GM19328 (cell line): ENCODE measurements around the gene RPTOR.
"Not testable (repeated sequence)": the region's sequence is repeated elsewhere in the genome, so short reads cannot be mapped to it uniquely, and the experiment has no call there.

Source experiments
- ATAC-seq: cut with Tn5 transposase; IDR thresholded peaks from one replicate; pipeline ENCODE4 v1.9.1; 2021; ENCODE audit warnings: mild to moderate bottlenecking, moderate library complexity; ENCODE audit not compliant: unreplicated experiment

The RPTOR gene

DNA sequence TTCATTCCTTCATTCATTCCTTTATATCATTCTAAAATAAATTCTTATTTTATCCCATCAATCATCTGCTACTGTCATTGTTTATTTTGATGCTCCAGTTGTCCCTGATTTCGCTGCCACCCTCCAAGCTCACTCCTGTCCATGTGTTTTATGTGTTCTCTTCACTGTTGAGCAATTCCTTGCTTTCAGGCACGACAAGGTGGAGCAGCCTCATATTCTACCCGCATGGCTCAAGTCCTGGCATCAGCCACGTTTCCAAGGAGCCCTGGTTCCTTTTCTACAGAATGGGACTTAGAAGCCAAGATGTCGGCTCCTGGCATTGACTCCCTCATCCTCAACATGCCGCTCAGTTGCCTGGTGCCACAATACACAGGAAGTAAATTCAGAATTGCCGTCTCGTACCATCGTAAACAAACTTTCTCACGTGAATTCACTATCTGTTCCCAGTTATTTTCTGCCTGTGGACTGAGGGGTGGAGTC lies 139.0 kb downstream of the RPTOR start:
- no peak for ATAC-seq

DNA sequence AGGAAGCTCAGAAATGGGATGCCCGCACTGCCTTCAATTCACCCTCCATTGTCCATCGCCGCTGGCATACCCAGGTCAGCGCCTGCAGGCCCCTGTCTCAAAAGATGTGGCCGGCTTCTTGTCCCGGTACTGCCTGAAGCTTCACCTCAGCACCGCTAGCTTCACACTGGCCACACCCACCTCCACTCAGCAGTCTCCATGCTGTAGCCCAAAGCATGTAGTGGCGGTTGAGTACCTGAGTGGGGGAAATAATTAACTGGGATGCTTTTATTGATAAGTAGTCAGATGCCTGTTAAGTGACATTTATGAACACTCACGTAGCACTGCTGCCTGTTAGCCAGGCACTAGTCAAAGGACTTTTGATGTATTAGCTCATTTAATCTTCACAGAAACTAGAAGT lies 143.2 kb downstream of the RPTOR start:
- ATAC-seq = no peak

DNA sequence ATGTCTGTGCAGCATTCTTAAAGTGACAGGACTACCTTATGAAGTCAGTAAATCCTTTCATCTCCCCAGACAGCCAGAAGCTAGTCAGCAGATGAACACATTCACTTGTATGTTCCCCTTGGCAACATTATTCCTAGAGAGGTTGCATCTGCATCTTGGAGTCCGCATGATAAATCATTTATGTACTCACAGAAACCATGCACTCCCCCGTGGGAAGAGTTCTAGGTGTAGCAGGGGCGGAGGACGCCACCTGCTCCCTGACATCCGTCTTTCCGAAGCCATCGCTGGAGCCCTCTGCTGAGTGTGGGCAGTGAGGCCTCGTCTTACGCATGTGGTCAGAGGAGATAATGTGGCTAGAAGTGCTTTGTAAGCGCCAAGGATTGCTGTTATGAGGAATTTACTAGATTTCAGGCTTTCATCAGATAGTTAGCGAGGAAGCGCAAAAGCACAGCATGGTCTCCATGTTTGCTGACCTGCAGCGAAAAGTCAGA lies 144.5 kb downstream of the RPTOR start:
- ATAC-seq = no peak

DNA sequence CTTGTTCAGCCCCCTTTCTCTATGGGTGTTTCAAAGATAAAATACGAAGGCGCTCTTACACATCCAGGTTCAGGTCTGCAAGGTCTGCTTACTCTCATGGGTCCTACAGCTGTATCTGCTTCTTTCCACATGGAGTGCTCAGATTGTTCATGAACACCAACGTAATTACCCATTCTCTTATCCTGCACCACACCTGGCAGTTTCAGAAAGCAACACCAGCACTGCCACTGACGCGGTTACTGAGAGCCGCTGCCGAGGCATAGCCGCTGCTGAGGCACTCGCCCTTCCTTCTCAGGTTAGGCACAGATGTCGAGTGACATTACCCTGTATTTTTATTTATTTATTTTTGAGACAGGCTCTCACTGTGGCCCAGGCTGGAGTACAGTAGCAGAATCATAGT lies 147.1 kb downstream of the RPTOR start:
- no peak for ATAC-seq

DNA sequence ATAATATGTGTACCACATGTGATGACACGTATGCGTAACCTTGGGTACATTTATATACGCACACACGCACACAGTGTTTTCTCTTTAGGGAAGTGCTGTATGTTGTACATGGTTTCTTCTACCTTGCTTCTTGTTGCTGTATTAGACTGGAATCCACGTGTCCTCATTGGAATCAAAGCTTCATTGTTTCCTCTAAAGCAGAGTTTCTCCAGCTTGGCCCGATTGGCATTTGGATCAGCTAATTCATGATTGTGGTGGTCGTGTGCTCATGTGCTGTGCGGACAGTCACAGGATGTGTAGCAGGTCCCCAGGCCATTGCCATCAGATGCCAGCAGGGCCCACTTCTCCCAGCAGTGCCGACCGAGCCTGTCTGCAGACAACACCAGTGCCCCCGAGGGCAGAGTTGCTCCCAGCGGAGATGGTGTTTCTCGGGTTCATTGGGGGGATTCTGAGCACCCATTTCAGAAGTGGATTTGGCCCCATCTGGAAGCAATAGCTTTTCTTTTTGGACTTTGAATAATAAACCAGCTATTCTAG lies 148.4 kb downstream of the RPTOR start:
- no peak for ATAC-seq

DNA sequence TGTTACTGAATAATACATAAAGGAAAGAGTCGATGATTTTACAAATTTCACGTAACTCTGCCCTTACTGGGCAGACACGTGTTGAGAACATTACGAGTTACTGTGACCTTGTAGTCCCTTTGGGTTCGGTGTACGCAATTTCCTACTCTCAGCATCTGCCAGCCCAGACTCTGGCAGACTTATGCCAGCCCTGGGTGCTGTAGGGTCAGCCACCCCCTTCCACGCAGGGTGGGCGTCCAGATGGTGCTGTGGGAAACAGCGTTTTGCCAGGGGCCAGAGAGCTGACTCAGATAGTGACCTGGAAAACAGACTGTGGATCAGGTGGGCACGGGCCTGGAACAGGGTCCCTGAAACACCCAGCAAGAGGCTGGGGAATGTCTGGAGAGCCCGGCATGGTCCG lies 148.9 kb downstream of the RPTOR start:
- no peak for ATAC-seq

DNA sequence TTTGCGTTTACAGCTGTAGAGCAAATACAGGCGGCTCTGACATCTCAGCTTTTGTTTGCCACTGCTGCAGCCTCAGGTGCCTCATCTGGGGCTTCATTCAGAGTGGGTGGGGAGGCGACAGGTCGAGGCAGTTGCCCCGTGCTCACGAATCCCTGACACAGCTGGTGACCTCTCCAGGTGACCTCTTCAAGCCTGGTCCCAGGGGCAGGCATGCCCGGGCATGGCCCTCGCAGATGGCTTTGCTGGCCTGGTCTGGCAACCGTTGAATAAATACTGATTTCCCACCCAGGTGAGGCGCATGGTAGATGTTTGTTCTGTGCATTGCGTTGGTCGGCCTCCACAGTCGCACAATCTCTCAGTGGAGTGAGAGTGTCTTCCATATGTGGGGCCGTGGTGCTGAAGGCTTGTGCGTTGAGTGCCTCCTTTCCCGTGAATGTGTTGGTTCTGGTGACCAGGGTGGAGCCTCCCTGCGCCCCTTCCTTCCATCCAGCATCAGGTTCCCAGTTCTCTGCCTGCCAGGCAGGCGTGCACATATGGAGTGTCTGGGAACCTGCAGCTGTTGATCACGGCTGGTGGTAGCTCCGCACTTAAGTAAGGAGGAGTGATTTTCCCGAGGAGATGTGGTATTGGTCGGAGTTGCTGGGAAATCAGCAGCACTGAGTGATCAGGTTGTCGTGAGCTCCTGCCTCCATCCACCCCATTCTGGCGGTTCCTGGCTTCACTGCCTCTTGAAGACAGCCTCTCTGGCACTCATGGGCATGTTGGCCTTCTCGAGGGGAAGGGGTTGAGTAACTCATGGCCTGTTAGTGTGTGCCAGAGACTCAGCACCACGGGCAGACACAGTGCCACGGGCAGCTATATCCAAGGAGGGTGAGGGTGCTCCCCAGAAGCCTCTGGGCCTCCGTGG lies 149.7 kb downstream of the RPTOR start:
- ATAC-seq = no peak

DNA sequence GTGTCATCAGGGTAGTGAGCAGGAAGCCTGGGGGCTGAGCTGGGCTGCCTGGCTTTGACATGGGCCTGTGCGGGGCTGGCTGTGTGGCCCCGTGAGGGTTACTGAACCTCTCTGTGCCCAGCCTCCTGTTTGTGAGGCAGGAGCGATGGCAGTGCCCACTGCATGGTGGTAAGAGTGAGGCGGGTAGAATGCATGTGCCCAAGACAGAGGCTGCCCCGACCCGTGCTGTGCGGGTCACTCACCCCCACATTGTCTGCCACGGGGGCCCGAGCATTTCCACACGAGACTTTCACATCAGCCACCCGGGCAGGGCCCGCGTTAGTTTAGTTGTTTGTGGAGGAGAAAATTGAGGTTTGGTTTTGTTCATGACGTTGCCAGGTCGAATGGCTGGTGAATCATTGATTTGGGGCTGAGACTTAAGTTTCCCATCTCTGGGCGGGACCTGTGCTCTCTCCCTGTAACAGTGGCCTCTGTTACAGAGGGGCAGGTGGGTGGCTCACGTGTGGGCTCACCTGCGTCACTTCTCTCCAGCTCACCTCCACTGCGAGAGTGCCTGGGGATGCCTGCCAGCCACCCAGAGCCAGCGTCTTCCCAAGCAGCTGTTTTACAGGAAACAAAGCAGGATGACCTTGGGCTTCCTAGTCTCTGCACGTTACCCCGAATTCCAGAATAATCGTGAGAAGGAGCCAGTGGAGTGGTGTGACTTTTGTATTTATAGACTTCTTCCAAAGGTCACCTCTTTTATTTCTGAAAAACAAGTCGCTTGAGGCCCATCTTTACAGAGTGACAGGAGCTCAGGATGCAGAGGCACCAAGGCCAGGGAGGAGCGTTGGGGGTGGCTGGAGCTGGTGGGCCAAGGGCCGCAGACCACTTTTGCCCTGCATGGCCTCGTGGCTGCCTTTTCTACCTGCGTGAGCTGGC lies 150.6 kb downstream of the RPTOR start:
- no peak for ATAC-seq

DNA sequence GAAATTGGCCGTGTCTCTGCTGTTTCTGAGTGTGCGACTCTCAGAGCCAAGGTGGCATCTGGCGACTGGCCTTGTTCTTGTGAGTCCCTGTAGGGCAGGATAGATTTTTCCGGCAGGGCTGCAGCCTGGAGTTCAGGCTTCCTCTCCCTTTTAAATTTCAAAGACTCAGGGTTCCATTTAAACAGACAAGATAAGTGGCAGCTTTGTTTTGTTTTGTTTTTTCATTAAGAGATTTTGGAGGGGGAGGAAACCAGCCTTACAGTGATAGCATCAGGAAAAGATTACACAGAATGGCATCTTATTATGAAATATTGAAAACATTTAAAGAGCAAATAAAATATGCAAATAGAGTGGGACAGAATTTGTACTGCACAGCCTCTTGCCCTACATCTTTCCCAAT lies 151.3 kb downstream of the RPTOR start:
- ATAC-seq = no peak

DNA sequence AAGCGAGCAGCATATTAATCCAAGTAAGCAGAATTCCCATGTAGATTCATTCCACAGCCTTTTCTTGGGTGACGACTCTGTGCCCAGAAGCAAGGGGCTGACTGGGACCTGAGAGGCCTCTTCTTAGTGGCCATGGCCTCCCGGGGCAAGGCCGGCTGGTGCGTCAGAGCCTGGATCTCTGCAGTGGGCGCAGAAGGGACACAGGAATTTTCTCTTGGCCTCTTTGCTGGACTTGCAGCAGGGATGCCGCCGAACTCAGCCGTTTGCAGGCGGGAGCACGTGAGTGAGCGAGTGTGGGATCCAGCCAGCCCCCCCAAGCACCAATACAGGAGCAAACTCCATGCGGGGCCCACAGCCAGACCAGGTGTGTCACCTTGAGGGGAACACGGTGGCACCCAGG lies 151.8 kb downstream of the RPTOR start:
- no peak for ATAC-seq

DNA sequence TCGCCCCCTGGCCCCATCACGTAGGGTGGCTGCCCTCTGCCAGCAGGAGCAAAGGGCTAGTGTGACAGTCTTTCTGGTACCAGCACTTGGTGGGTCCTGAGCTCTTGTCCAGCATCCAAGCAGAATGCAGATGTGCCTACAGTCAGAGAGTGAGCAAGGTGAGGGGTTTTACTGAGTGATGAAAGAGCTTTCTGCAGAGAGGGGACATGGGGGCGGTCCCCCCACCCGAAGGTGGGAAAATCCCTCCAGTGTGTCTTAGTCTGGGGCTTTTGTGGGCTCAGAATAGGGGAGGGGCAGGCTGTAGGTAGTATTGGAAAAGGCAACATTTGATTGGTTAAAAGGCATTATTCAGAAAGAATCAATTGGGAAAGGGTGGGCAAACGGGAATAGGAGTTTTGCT lies 152.3 kb downstream of the RPTOR start:
- ATAC-seq = no peak

DNA sequence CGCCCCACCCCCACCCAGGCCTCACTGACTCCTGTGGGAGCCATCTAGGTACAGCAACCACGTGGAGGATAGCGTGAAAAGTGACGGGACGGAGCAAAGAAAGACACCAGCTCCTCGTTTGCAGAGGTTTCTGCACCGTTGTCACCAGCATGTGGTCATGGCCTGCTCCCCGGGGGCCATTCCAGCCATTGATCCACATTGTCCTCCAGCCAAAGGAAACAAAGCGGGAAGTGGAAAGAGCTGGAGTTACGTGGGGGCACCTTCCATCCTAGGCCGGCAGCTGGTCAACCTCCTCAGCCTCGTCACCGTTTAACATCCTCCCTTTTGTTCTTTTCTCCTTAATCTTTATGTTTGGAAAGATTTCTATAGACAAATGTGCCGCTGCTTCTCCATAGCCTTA lies 153.7 kb downstream of the RPTOR start:
- no peak for ATAC-seq

DNA sequence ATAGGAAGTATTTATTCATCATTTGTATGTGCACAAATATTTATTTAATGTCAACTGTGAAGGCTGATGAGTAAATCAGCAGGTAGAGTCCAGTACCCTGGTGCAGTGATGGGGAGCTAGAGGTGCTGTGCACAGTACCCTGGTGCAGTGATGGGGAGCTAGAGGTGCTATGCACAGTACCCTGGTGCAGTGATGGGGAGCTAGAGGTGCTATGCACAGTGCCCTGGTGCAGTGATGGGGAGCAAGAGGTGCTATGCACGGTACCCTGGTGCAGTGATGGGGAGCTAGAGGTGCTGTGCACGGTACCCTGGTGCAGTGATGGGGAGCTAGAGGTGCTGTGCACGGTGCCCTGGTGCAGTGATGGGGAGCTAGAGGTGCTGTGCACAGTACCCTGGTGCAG lies 154.6 kb downstream of the RPTOR start:
- not testable (repeated sequence) for ATAC-seq

DNA sequence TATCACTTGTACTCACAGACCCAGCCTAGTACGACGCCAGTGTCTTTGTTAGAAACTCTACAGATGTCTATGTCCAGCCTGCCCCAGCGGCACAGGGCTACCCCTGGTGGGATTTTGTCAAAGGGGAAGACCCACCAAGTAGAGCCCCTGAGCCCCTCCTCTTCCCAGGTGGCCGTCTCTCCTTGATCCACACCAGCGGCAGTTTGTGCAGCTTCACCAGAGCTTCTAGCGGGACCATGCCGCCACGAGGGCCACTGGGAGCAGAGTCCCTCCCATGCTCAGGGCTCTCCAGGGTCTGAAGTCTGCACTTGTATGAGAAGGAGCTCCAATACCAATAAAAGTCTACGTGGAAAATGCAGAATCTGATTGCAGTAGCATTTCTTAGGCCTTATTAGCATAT lies 157.1 kb downstream of the RPTOR start:
- ATAC-seq = no peak

DNA sequence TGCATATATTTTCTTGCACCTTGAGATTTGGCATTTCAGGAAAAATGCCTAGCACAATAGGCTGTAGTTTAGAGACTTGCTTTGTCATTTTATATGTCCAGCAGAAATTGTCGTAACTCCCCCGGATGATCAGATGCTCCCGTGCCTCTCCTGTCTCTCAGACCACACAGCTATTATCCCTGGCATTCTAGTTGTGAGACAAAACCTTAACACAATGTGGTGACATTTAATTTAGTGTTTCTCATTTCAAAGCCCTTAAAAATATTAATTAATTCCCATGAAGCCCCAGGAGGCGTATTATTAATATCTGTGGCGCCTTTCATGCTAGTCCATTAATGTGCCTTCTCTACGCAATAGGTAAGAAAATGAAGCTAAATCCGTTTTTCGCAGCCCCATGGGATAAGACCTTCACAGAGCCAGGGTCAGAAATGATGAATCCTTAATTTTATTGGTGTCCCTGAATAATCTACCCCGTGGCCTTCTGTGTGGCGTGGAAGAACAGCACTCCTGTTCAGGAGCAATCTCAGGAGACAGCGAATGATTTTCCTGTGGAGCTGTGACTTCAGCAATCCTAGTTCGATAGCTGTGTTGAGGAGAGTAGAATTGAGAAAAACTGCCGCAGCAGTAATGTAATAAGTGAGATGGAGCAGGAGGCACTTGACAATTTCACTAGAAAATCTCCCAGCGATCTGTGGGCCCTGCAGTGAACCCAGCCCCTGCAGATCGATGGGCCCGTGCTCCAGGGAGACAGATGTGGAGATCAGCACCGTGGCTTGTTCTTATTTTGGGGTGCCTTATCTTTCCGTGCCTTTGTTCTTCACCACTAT lies 157.9 kb downstream of the RPTOR start:
- no peak for ATAC-seq

DNA sequence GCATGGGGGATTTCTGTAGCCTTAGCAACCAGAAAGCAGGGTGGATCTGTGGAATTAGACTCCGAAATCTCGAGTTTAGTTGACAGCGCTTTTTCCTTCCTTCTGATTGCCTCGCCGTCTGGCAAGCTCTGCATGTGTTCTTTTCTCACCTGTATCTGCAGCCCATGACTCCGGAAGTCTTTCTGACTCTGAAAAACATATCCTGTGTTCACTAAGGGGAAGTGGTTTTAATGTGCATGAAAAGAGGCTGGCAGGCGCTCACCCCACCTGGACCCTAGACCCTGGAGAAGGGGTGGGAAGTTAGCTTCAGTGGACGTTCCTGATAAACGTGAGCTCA lies 158.5 kb downstream of the RPTOR start:
- ATAC-seq = no peak

DNA sequence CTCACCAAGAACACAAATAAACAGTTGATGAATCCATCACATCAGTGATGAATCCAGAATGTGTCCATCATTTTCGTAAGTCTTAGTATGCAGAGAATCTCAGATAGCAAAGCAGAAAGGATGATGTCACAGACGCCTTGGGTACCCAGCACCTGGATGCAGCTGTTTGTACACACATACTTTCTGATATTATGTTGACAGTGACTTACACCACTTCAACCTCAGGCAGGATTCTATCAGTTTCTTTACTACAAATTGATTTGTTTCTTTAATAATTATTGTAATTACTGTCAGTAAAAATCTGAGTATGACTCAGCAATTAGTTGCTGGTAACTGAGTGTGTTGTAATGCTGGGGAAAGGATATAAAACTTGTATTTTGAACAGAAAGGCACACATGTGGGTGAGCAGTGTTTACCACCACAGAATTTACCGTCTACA lies 159.8 kb downstream of the RPTOR start:
- no peak for ATAC-seq

DNA sequence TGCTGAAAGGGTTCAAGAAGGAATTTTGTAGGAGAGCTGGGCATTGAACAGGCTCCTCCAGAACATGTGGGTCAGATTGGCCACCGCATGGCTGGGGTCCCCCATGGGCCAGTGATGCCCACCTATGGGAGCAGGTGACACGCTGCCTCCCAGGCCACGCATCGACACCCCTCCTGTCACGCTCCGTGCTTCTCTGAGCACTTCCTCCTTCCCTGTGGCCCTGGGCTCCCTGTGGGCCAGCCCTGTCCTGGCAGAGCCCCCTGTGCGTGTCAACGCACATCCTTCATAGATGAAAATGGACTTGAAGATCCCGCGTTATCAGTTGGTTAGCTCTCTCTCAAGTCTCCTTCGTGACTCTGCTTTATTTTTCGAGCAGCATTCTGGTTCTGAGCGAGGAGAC lies 160.3 kb downstream of the RPTOR start:
- no peak for ATAC-seq

DNA sequence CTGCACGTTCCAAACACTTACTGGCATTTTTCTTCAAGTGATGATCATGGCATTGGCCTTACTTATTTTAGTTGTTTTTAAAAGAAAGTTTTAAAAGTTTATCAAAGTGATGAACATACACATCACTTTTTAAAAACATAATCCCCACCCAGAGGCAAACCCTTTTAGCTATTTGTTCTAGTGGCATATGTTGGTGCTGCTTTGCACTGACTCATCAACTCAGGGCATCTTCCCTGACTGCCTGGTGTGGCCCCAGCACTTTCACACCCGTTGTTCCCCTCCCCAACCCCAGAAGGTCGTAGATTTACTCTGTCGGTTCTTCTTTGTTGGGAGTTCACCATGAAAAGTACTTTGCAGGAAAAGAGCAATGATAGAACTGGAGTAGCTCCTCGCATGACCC lies 161.3 kb downstream of the RPTOR start:
- ATAC-seq = no peak

DNA sequence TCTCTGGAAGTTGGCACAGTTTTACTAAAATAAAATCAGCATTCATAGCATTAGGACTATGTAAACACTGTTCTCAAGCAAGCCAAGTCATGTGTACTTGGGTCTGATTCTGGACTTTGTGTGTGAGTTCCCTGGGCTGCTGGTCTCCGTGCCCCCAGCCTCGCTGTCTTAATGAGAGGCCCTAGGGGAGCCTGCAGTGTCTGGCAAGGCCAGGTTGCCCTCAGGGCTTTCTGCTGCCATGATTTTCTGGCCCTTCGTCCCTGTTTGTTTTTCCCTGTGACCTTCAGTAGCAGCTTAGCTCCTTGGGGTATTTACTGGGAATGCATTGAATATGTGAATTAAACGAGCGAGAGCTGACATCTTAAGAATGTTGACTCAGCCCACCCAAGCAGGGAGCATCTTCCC lies 161.8 kb downstream of the RPTOR start:
- ATAC-seq = no peak

DNA sequence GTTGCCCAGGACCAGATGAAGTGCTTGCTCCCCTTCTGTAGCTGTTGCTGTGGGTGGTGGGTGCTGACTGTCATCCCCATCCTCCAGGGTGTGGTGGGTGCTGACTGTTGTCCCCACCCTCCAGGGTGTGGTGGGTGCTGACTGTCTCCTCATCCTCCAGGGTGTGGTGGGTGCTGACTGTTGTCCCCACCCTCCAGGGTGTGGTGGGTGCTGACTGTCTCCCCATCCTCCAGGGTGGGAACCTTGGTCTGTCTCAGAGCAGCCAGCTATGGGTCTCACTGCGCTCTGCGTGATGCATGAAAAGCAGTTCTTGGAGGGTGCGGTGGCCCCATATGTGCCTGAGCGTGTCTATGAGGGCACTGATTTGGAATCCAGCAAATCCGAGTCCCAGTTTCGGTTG lies 163.8 kb downstream of the RPTOR start:
- no peak for ATAC-seq
